Stimulated activated CD8-positive, alpha-beta memory T cell treated with anti-CD3 and anti-CD28 coated beads, Interleukin-4, amount 100 ng/mL, for 4 hours (primary cell): ENCODE measurements around the gene KLRB1.
A peak's percentile ranks its signal among the peaks of the same experiment; 100 is the strongest.
"Not testable (repeated sequence)": the region's sequence is repeated elsewhere in the genome, so short reads cannot be mapped to it uniquely, and the experiment has no call there.

Experiments used
- DNase-seq, 2 donors: peaks; one replicate each; pipeline ENCODE4 v3.0.0-alpha.2; 2020; ENCODE audit warnings: low read depth in 2 of 2, low spot score in 1 of 2

Gene KLRB1

GRCh38 chr12:9607716-9608115 is at the start of gene KLRB1:
KLRB1 (minus strand) TSS chr12:9607916; CDS start chr12:9607839, 77 bp downstream.
- DNase-seq, result no peak

- DNase-seq, result no peak
Observed at GRCh38 chr12:9651265-9651729, 43.6 kb upstream of the KLRB1 start.

GRCh38 chr12:9650151-9650576 is 42.4 kb upstream of the KLRB1 start:
- DNase-seq, result no peak

- no peak for DNase-seq
Observed at GRCh38 chr12:9649532-9649940, 41.8 kb upstream of the KLRB1 start.

GRCh38 chr12:9648701-9649531 is 41.2 kb upstream of the KLRB1 start:
- DNase-seq, result no peak

- DNase-seq, result peak; percentile 63 to 85
Observed at GRCh38 chr12:9647825-9648700, 40.3 kb upstream of the KLRB1 start.

GRCh38 chr12:9646794-9647781 is 39.4 kb upstream of the KLRB1 start:
- DNase-seq, result no peak

GRCh38 chr12:9644985-9645551 is 37.4 kb upstream of the KLRB1 start:
- not testable (repeated sequence) for DNase-seq

GRCh38 chr12:9643266-9643660 is 35.5 kb upstream of the KLRB1 start:
- no peak for DNase-seq

- DNase-seq, result no peak
Observed at GRCh38 chr12:9642606-9643265, 35.0 kb upstream of the KLRB1 start.

GRCh38 chr12:9640024-9640423 is 32.3 kb upstream of the KLRB1 start:
- no peak for DNase-seq

- no peak for DNase-seq
Observed at GRCh38 chr12:9636851-9637206, 29.1 kb upstream of the KLRB1 start.

GRCh38 chr12:9636150-9636850 is 28.6 kb upstream of the KLRB1 start:
- no peak for DNase-seq

GRCh38 chr12:9634969-9635754 is 27.4 kb upstream of the KLRB1 start:
- DNase-seq, result no peak

- peak; percentile 46 to 78 for DNase-seq
Observed at GRCh38 chr12:9634177-9634803, 26.6 kb upstream of the KLRB1 start.

GRCh38 chr12:9632766-9633165 is 25.1 kb upstream of the KLRB1 start:
- no peak for DNase-seq

- DNase-seq, result no peak
Observed at GRCh38 chr12:9626821-9627220, 19.1 kb upstream of the KLRB1 start.

- no peak for DNase-seq
Observed at GRCh38 chr12:9626291-9626690, 18.6 kb upstream of the KLRB1 start.
